GM20000 (cell line): ENCODE measurements around the gene CNOT4.
A peak's percentile ranks its signal among the peaks of the same experiment; 100 is the strongest.
"Not testable (repeated sequence)": the region's sequence is repeated elsewhere in the genome, so short reads cannot be mapped to it uniquely, and the experiment has no call there.

Experiments used
- DNase-seq: peaks from one replicate; pipeline ENCODE4 v3.0.0; 2012; ENCODE audit warnings: low spot score
- CTCF ChIP-seq: IDR thresholded peaks from 2 replicates; pipeline ENCODE4 v1.5.1; 2012; ENCODE audit warnings: mild to moderate bottlenecking, control low read depth; ENCODE audit errors: extremely low read depth, missing control alignments

The CNOT4 gene

GRCh38 chr7:135514856-135515255 lies 5.0 kb upstream of the CNOT4 start:
- no peak for TF ChIP-seq CTCF
- DNase-seq = no peak

- TF ChIP-seq CTCF = no peak
- peak; percentile 63 for DNase-seq
Measured at GRCh38 chr7:135512135-135512887, 2.4 kb upstream of the CNOT4 start.

- peak; percentile 14 for DNase-seq
Measured at GRCh38 chr7:135510592-135511183, 786 bp upstream of the CNOT4 start.

GRCh38 chr7:135509589-135509838 lies 388 bp downstream of the CNOT4 start:
- TF ChIP-seq CTCF = no peak
- DNase-seq = no peak

More at GRCh38 chr7:135510592-135511183, 786 bp upstream of the CNOT4 start:
- no peak for TF ChIP-seq CTCF

GRCh38 chr7:135508883-135509588 lies 866 bp downstream of the CNOT4 start:
- no peak for TF ChIP-seq CTCF
- peak; percentile 26 for DNase-seq

GRCh38 chr7:135501402-135501801 lies 8.5 kb downstream of the CNOT4 start:
- DNase-seq = no peak
- no peak for TF ChIP-seq CTCF

GRCh38 chr7:135499818-135500217 lies 10.1 kb downstream of the CNOT4 start:
- no peak for DNase-seq
- no peak for TF ChIP-seq CTCF

GRCh38 chr7:135497161-135497560 lies 12.7 kb downstream of the CNOT4 start:
- not testable (repeated sequence) for DNase-seq
